IPS-NIHi7 (cell line): ENCODE results near the gene CCKAR.

Experiments used
- DNase-seq: peaks from one replicate; pipeline ENCODE4 v3.0.0; 2012; ENCODE audit warnings: mixed read lengths; ENCODE audit errors: extremely low spot score

Gene CCKAR

DNA sequence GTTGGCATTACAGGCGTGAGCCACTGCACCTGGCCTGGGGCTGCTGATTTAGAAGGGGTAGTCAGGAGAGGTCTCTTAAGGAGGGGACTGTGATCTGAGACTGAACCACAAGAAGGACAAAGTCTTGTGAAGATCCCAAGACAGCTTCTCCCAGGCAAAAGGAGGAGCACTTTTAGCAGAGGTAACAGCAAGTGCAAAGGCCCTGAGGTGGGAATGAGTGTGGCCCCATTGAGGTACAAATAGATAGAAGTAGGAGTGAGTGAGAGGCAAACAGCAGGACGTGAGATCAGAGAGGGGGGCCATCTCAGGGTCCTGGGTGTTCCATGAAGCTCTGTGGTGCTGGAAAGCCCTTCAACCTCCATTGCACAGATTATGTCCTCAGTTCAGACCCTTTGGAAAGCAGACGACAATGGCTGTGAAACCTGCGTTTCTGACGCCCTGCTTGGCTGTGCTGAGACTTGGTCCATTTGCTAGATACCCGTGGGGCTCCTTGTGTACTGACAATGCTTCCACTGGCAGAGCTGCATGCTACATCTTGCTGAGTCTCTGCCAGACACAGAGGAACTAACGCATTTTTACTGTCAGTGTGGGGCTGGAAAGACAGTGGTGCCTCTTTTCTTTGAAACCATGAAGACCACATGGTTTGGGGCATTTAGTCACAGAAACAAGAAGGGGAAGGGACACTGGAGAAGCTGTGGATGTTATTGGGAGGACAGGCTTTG, 1.3 kb upstream of the CCKAR start:
- DNase-seq = no peak

DNA sequence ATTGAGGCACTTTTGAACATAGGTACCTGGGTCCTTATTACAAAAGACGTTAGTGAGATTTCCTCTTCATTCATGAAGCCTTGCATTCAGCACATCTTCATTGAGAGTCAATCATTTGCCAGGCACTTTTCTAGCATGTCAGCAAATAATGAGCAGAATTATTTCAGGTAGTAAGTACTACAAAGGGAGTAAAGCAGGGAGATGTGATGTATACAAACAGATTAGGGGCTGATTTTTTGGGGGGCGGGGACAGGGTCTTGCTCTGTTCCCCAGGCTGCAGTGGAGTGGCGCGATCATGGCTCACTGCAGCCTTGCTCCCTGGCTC, 638 bp upstream of the CCKAR start:
- DNase-seq = no peak

DNA sequence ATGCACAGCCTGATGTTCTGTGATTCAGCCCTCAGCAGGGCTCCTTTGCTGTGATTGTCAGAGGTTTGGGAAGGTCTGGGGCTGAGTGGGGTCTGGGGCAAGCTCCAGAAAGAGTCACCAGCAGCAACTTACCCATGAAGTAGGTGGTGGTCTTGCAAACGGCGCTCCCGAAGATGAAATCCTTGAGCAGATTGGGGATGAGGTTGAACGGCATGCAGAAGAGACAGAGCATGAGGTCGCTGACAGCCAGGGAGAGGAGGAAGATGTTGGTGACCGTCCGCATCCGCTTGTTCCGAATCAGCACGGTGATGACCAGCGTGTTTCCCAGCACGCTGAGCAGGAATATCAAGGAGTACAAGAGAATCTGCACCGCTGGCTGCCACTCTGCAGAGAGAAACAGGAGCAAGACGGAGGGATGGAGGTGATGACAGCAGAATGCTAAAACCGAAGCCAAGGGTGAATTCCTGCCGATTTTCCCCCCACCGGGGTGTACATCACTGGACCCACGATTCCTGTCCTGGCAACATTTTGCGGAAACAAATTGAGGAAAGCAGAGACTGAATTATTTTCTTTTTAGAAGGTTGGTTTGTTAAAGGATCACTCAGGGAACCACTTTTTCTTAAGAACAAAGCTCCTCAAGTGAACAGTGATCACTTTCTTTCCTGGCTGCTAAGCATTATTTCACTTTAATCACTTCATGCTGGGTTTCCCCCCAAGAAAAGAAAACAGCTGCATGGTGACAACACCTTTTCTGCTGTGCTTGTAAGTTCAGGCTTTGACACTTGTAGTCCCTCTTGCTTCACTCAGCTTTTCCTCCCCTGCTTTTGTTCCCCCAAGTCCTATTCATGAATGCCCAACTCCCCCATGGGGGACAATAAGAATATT, 941 bp downstream of the CCKAR start:
- no peak for DNase-seq

DNA sequence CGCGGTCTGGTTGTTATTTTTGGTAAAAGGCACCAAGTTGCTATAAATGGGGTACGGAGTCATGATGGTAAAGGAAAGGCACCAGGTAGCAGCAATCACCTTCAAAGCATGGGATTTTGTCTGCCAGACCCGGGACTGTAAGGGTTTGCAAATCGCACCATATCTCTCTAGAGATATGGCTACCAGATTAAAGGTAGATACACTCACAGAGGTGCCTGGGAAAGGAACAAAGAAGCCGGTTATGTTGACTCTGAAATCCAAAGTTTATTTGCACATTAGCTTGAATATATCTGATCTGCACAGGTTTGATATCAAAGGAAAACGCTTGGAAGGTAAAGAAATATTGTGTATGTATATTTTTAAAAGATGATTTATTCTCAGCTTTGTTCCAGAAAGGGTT, 4.6 kb downstream of the CCKAR start:
- no peak for DNase-seq

DNA sequence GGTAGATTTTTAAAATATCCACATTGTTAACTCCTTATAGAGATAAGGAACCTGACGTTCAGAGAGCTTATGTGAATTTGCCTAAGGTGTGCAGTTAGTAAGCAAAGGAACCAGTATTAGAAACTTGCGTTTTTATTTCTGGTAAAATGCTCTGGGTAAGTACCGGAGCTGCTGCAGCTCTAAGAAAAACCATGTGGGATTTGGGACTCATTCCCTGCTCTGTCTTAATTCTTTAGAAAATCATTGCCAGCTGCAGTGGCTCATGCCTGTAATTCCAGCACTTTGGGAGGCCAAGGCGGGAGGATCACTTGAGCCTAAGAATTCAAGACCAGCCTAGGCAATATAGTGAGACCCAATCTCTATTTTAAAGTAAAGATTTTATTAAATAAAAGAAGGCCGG, 5.8 kb downstream of the CCKAR start:
- DNase-seq = no peak

DNA sequence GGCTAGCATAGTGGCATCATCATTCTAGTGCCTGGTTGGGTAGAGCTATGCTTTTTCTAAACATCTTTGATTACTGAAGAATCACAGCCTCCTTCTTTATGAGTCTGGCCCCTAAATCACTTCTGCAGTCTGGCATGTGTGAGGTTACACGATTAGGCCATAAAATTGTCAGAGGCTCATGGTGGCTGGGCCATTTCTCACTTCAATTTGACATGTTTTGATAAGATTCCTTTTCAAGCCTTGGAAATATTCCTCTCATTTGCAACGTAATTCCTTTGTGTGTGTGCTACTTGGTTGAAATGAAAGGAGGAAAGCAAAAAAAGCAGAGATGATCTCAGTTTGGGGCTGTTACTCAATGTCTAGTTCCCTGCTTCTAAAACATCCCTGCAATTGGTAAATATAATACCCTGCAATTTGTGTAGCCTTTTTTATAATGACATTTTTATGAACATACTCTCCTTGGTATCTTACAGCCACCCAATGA, 6.2 kb downstream of the CCKAR start:
- DNase-seq = no peak

DNA sequence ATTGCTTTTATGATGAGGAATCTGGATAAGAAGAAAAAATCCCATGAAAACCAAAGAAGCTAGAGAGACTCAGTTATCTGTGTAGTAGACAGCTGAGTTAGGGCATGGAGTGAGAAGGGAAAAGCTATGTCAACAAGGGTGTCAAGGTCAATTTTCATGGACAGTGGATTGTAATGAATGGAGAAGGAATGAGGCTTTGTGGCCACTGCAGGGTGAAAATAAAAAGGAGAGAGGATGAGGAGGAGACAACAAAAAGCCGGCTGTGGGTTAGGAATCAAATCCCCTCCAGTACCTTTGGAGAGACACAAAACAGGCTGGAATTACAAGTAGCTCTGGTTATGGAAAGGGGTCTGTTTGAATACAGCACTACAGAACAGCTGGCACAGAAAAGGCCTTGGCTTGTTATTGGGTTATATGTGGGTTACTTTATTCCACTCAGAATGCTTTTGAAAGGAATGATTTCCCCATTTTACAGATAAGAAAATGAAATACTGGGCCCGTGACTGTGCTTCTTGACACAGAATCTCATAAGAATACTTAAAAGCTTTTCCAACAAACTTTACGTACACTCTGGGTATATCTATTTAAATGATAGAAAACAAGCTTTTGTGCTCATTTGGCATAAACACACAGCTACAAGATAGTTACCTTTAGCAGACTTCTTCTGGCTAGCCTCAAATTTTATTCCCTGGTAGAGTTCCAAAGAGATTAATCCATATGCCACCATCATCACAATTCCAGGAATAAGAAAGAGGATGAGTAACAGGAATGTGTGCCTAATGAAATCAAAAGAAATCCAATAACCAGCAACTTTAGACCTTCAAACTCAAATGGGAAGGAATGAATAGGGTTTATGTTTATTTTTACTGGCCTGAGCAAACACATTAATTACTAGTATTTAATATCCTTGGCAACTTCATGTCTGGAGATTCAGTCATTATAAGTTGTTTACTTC, 7.5 kb downstream of the CCKAR start:
- DNase-seq = no peak

DNA sequence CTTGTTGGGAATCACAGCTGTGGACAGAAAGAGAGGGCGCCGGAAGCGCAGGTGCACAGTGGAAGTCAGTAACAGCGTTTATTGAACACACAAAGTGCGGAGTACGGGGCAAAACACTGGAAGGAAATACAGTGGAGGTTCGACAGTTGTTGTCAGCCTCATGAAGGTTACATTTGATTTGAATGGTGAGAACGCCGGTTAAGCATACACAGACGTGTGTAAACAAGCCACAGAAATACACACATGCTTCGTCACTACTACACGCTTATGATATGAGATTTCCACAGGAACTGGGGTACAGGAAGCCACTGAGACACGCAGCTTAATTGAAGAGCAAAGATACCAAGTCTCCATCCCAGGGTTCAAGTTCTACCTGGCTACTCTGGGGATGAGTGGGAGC, 12.0 kb downstream of the CCKAR start:
- DNase-seq = no peak

DNA sequence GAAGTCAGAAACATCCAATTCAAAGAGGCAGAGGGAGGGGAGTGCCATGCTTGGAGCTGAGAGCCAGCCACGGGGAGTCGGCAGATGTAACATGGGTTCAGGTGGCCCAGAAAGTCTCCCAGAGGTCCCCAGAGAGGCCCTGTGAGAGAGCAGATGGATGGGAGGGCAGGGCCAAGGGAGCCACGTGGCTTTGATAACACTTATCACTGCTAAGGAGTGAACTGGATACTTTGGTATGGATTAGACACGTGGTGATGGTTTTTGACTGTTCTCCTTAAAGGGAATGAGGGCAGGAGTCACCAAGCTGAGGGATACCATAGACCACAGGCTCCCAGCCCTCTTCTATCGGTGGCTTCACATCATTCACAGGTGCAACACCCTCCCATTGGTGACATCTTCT, 13.7 kb downstream of the CCKAR start:
- DNase-seq = no peak

DNA sequence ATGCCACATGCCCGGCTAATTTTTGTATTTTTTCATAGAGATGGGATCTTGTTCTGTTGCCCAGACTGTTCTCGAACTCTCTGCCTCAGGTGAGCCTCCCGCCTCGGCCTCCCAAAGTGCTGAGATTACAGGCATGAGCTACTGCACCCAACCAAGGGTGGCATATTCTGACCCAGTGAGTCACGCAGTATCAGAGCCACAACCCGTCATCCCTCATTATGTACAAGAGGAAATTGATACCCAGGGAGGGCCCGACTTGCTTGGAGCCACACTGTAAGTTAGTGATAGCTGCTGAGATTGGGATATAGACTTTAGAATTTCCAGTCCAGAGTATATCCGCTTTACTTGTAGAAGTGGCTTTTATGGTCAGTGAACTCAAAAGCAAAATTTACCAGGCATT, 14.6 kb downstream of the CCKAR start:
- no peak for DNase-seq

DNA sequence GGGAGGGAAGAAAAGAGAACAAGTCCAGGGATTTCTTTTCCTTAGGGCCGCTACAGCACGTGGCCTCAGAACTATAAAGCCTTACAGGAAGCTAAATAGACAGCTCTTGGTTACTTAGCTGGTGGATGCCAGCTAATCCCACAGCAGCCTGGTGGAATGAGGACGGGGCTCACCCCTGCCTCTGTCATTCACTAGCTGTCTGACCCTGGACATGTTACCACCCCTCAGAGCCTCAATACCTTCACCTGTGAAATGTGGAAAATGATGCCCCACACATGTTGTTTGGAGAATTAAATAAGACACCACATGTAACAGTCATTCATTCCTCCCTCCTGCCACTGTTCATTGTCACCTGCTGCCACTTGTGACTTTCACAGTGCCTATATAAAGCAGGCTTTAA, 15.7 kb downstream of the CCKAR start:
- DNase-seq = no peak

DNA sequence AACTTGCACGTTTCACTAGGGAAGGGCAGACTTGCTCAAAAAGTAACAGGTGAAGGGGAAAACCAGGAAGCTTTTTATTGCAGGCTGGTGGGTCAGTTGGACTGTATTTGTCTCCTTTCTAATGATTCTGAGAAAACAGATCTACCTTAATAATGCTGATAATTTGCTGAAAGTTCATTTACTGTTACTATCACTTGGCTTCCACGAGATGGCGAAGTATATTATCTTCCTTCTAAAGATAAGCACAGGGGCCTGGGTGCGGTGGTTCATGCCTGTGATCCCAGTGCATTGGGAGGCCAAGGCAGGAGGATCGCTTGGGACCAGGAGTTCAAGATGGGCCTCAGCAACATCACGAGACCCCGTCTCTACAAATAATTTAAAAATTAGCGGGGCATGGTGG, 16.4 kb downstream of the CCKAR start:
- no peak for DNase-seq

DNA sequence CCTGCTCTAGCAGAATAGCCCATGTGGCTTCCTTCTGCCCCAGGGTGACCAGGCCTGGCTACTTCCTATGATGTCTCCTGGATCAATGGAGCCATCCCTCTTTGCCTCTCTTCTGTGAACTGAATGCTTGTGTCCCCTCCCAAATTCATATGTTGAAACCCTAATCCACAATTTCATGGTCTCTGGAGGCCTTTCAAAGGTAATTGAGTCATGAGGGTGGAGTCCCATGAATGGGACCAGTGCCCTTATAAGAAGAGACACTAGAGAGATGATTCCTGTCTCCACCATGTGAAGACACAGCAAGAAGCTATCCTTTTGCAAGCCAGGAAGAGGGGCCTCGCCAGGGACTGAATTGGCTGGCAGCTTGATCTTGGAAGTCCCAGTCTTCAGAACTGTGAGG, 18.4 kb downstream of the CCKAR start:
- DNase-seq = no peak

DNA sequence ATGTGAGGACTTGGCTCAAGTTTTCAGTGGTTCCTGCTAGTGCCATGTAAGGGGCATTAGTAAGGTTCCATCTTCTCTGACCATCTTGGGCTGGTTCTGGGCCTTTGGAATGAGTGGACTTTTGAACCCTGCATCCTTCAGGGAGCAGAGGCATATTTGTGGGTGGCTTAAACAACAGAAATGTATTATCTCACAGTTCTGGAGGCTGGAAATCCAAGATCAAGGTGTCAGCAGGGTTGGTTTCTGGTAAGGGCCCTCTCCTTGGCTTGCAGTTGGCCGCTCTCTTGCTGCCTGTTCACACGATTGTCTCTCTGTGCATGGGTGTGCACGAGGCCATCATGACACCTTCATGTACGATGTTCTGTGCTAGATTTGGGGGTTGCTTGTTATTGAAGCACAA, 21.3 kb downstream of the CCKAR start:
- no peak for DNase-seq

DNA sequence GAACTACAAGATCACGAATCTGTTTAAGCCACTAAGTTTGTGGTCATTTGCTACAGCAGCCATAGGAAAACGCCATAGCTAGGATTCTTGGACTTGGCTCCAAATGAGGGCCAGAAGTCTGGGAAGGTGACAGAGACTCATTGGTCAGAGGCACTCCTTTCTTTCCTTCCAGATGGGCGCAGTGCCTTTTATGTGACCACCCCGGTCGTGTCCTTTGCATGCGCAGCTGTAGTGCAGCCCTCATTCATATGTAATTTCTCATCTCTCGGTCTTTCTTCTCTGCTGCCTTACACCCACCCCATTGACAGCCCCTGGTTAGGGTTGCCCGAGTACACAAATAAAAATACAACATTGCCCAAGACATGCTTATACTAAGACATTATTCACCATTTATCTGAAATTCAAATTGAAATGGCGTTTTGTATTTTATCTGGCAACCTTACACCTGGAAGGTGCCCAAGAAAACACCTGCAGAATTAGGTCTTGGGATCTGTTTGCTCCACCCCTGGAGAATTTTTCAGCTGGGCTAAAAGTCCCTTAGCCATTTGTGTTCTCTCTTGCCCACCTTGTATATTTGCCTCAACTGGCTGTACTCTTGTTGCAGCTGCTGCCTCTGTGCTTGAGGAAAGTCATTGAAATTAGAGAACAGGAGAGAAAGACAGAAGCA, 21.9 kb downstream of the CCKAR start:
- no peak for DNase-seq

DNA sequence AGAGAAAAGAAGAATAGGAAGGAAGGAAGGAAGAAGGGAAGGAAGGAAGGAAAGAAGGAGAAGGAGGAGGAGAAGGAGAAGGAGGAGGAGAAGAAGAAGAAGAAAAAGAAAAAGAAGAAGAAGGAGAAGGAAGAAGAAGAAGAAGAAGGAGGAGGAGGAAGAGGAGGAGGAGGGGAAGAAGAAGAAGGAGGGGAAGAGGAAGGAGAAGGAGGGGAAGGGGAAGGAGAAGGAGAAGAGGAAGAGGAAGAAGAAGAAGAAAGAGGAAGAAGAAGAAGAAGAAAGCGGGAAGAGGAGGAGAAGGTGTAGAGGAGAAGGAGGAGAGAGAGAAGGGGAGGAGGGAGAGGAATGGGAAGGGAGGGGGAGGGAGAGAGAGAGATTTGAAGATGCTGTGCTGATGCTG, 22.6 kb downstream of the CCKAR start:
- DNase-seq = no peak

DNA sequence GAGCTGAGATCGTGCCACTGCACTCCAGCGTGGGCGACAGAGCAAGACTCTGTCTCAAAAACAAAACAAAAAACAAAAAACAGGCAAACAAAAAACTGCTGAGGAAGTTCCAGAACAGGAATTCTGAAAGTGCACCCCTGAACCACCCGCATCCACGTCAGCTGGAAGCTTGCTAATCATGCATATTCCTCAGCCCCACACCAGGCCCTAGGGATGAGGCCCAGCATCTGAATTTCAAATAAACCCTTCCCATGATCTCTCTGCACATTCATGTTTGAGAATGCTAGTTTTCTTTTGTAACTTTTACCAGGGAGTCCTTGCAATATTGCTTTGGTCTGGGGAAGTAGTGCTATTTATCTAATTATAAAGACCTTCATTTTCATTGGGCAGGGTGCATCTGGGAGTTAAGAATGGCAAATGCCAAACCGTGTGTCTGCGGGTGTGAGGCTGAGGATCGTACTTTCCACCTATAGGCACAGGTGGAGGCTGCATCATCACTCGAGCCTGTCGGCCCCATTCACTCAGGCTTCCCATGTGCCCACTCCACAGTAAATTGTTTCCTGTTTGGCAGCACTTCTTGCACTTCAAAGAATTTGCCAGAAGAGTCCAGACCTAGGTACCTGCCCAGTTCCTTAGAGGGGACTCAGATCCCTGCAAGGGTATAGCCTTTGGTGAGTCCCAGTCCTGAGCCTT, 23.6 kb downstream of the CCKAR start:
- DNase-seq = no peak

DNA sequence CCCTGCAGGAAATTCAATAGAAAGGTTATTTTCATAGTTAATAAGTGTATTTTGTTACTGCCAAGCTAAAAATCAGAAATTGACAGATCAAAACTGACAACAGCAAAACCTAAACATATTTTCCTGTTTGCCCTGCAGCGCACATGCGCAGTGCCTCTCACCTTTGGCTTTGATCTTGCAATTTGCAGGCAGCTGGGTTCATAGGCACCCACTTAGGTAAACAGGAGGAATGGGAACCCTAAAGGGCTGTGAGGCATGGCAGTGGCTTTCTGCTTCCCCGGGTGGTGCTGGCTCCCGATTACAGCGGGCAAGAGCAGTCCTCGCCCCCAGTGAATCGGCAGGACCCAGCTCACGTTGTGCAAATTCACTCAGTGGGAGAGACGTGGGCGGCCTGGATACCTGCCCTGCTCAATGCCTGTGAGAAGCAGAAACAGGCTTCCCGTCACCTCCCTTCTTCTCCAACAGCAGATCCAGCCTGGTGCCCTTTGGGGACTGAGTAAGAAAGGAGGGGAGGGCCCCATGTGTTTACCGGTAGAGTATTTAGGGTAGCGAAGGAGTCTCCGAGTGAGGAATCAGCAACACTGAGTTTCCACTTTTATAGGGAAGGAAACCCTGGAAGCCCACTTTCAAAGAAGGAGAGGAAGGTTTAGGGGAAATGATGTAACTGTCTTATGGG, 25.7 kb downstream of the CCKAR start:
- no peak for DNase-seq

DNA sequence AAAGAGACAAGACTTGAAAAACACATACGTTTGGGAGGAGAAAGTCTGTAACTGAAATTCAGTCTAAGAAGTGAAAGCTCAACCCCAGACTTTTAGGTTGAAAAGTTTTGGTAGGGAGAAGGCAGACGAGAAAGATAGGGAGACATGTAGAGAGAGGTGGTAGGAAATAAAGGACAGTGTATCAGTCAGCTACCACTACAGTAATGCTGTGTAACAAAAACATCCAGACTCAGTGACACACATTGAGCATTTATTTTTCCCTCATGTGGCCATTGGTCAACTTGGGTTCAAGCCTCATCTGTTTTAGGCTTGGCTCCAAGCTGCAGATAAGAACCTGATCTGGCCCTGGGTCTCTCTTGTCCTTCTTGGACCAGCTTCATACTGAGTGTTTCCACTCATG, 26.9 kb downstream of the CCKAR start:
- no peak for DNase-seq

DNA sequence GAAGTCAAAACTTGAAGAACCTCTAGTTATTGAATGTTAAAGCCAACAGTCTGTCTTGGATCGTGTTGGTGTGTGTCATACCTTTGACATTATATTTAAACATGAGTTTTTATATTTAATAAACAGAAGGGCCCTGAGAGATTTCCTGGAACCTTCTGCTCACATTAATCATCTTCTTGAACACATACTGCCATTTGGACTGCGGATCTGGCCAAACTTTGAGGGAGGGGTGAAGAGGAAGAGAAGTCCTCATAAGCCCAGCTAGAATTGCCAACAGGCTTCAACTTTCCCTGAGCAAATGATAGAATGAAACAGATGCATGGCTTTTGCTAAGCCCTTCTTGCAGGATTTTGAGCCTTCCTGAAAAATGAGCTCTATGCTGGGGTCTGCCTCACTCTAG, 27.4 kb downstream of the CCKAR start:
- no peak for DNase-seq
